ELF-1 (cell line): Measurements from ENCODE around the gene ARHGAP15.

Source experiments
- DNase-seq: peaks from one replicate; pipeline ENCODE4 v3.0.0-alpha.2; 2016; ENCODE audit warnings: low read depth, low spot score

ARHGAP15 gene

DNA sequence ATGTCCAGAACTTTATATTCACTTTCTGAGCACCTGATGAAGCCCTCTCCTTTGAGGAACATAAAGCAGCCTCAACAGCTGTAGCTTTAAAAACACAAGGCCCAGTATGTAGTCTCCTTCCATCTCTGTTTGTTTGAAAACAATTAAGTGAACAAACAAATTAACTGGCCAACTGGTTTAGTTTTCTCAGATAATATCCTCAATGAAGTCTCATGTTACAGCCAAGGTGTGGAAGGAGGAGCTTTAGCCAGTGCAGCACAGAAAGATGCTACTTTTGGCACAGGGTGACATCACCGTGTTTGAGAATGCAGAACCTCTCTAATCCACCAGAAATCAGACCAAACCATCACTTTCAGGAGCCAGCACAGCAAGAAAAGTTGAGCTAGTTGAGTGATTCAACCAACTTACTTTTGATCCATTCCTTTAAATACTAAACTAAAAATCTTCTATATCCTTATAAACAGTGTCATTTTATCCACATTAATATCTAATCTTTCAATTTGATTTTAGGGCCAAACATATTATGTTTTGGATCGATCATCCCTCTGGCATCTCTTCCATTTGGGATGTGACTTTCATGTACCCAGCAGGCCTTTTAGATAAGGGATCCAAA lies 488.7 kb downstream of the ARHGAP15 start:
- no peak for DNase-seq

GRCh38 chr2:143622106-143622505 lies 492.9 kb downstream of the ARHGAP15 start:
- DNase-seq: no peak

GRCh38 chr2:143623231-143623908 lies 494.2 kb downstream of the ARHGAP15 start:
- no peak for DNase-seq

GRCh38 chr2:143623909-143624260 lies 494.7 kb downstream of the ARHGAP15 start:
- DNase-seq: no peak

- no peak for DNase-seq
These were observed 500.1 kb downstream of the ARHGAP15 start for GRCh38 chr2:143629340-143629739.

DNA sequence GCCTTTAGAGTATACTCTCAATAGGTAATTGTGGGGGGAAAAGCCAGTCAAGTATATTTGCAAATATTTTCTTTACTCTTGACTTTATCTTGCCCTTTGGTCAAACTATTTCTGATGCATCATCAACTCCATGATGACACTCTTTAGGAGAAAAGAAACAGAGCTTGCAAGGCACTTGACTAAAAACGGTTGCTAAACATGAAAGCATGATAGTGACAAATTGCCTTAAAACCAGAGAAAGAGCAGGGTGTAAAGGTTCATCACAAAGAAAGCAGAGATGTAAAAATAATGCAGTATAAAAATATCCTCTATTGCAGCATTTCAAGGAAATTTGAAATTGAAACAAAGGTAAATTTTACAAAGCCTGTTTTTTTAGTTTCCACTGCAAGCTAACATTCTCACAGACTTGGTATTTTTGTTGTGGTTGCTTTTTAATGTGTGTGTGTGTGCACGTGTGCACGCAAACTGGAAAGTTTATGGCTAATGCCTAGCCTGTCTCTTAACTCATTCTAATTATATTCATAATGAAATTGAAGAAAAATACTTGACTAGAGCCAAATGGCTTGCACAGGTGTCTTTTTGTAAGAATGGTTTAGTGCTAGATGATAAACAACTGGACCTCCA lies 503.6 kb downstream of the ARHGAP15 start:
- DNase-seq: no peak

DNA sequence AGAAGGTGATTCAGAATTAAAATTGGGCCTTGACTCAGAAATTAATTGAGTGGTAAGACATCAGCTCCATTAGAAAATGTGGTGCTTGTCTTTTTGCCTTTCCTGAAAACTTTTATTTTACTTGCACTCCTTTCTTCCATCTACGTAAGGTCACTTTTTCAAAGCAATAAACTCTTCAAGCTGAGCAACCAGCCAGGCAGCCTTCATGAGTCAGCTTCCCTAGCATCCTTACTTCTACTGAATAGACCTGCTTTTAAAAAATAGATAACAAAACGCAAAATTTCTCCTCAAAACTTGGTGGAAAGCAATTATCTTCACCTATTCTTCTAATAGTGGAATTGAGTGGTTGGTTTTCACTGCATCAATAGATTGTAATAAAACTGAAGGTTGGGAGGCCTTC lies 504.2 kb downstream of the ARHGAP15 start:
- no peak for DNase-seq

- DNase-seq: no peak
These were observed 506.1 kb downstream of the ARHGAP15 start for GRCh38 chr2:143635302-143635701.

DNA sequence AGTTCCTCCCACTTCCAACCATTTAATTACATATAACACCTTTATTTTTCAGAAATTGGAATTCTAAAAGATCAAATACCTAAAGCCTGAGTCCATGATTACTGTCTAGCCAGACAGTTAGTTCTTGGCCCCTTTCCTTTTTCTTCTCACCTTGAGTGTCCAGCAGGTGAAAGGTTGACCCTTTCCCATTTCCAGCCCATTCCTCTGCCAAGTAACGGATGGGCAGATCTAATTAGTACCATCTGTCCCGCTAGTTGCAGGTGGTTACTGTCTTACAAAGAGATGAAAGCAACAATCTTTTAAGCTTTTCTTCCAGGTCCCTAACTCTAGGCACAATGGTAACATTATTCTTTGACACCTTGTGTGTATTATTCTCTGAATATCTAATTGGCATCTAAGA lies 506.7 kb downstream of the ARHGAP15 start:
- no peak for DNase-seq

DNA sequence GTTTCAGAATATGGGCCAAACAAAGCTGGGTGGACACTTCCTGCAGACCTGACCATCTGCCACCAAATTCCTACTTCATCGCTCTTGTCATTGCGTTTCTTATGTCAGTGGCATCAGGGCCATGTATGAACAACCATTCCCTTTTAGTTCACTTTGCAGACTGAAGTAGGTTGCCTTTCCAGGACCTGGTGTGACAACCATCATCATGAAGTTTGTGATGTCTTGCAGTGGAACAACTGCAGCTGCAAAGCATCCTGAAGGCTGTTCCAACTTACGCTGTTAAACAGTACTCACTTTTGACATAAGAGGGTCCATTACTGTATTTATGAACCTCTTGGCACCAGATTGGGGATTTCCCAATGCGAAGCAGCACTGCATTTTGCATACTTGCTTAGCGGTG lies 511.6 kb downstream of the ARHGAP15 start:
- no peak for DNase-seq

GRCh38 chr2:143645921-143646645 lies 516.9 kb downstream of the ARHGAP15 start:
- no peak for DNase-seq

- no peak for DNase-seq
These were observed 520.1 kb downstream of the ARHGAP15 start for GRCh38 chr2:143649226-143649740.

DNA sequence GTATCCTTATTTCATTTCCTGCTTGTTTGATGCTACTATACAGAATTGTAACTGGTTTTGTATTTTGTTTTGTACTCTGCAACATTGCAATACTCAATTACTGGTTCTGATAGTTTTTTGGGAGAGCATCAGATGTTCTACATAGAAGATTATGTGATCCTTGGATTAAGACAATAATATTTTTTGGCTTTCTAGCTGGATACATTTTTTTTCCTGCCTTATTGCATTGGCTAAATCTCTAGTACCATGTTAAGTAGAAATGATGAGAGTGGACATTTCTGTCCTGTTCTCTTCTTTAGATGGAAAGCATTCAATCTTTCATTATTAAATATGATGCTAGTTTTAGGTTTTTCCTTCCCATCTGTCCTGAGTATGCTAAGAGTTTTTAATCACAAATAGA lies 523.5 kb downstream of the ARHGAP15 start:
- no peak for DNase-seq

DNA sequence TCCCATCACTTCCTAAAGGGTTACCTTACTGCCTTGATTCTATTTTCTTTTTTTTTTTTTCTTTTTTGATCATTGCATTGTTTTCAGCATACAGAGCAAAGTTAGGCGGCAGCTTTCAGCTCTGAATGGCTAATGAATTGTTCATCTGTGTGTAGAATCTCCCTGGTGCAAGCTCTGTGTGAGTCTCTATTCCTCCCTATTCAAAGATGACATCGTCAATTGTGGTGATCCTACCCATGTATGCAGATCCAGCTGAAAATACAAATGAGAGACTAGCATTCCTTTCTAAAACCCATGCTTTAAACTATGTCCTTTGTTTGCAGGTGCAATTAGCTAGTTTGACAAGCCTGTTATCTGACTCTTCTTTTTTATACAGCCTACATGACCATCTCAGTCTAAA lies 539.0 kb downstream of the ARHGAP15 start:
- DNase-seq: no peak

GRCh38 chr2:143674051-143674450 lies 544.8 kb downstream of the ARHGAP15 start:
- no peak for DNase-seq

- DNase-seq: no peak
These were observed 545.8 kb downstream of the ARHGAP15 start for GRCh38 chr2:143675021-143675420.

GRCh38 chr2:143679617-143680016 lies 550.4 kb downstream of the ARHGAP15 start:
- no peak for DNase-seq

- DNase-seq: no peak
These were observed 551.7 kb downstream of the ARHGAP15 start for GRCh38 chr2:143680885-143681405.

- no peak for DNase-seq
These were observed 553.3 kb downstream of the ARHGAP15 start for GRCh38 chr2:143682436-143683055.

DNA sequence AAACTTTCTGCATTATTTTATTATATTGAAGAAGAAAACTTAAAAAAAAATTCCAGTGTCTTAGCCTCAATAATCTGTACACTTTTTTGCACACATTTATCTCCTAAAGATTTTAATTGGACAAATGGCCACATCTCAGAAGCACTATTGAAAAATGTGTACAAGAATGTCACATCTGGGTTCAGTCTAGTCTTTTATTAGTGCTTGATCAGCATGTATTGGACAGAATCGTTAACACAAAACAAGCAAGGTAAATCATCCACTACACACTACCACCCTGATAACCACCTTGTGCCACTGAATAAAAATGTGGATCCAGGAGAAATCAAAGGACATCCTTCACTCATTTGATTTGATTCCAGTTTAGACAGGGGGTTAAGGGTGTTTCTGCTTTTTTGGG lies 554.8 kb downstream of the ARHGAP15 start:
- DNase-seq: no peak

GRCh38 chr2:143684551-143685320 lies 555.5 kb downstream of the ARHGAP15 start:
- no peak for DNase-seq
